Astrocyte (in vitro differentiated cells and primary cell): ENCODE results near the gene PGC. TPM values are rescaled to one million over a fixed set of nuclear protein-coding genes. Genes with fewer than 3 reads are reported as not detected.

Experiments used
- DNase-seq: peaks from one replicate; pipeline ENCODE4 v3.0.0-alpha.2; 2010; ENCODE audit warnings: low read depth
- FAIRE-seq: peaks from 2 replicates; lab custom pipeline; 2011; peaks lifted over from hg19 to GRCh38; lab: Jason Lieb, UNC
- H2AFZ ChIP-seq: 2 replicates; pipeline ENCODE4 v1.6.0; 2012; ENCODE audit warnings: low read depth, low read length, inconsistent platforms
- H3K27ac ChIP-seq: 2 replicates; pipeline ENCODE4 v1.5.1; 2011; ENCODE audit warnings: low read depth, low read length, inconsistent platforms
- H3K27me3 ChIP-seq: 2 replicates; pipeline ENCODE4 v1.6.0; 2011; ENCODE audit warnings: low read length, inconsistent platforms; ENCODE audit not compliant: insufficient read depth
- H3K36me3 ChIP-seq: 2 replicates; pipeline ENCODE4 v1.5.1; 2011; ENCODE audit warnings: low read length, inconsistent platforms; ENCODE audit not compliant: insufficient read depth
- H3K4me1 ChIP-seq: 2 replicates; pipeline ENCODE4 v1.5.1; 2011; ENCODE audit warnings: low read length, inconsistent platforms; ENCODE audit not compliant: insufficient read depth
- H3K4me2 ChIP-seq: 2 replicates; pipeline ENCODE4 v1.6.0; 2012; ENCODE audit warnings: low read length, inconsistent platforms
- H3K4me3 ChIP-seq: 2 replicates; pipeline ENCODE4 v1.5.1; 2011; ENCODE audit warnings: low read depth, mild to moderate bottlenecking, low read length, inconsistent platforms; ENCODE audit not compliant: insufficient read depth
- H3K79me2 ChIP-seq: 2 replicates; pipeline ENCODE4 v1.6.0; 2012; ENCODE audit warnings: mild to moderate bottlenecking, low read length, inconsistent platforms; ENCODE audit not compliant: insufficient read depth
- H3K9ac ChIP-seq: 2 replicates; pipeline ENCODE4 v1.6.0; 2012; ENCODE audit warnings: mild to moderate bottlenecking, low read length, inconsistent platforms
- H3K9me3 ChIP-seq: 2 replicates; pipeline ENCODE4 v1.5.1; 2012; ENCODE audit warnings: low read depth, mild to moderate bottlenecking, low read length, inconsistent platforms; ENCODE audit not compliant: insufficient read depth
- H4K20me1 ChIP-seq: 2 replicates; pipeline ENCODE4 v1.6.0; 2012; ENCODE audit warnings: low read length, inconsistent platforms; ENCODE audit not compliant: insufficient read depth
- H3K27ac Mint-ChIP-seq: one replicate; pipeline ENCODE4 v1.8.0; 2021; ENCODE audit warnings: mild to moderate bottlenecking, mixed read lengths; ENCODE audit not compliant: unreplicated experiment
- H3K27me3 Mint-ChIP-seq: one replicate; pipeline ENCODE4 v1.8.0; 2021; ENCODE audit warnings: low read depth, mixed read lengths; ENCODE audit not compliant: unreplicated experiment
- H3K36me3 Mint-ChIP-seq: one replicate; pipeline ENCODE4 v1.8.0; 2021; ENCODE audit warnings: low read depth, mixed read lengths; ENCODE audit not compliant: unreplicated experiment
- H3K4me1 Mint-ChIP-seq: one replicate; pipeline ENCODE4 v1.8.0; 2021; ENCODE audit warnings: low read depth, mixed read lengths; ENCODE audit not compliant: unreplicated experiment
- H3K4me3 Mint-ChIP-seq: one replicate; pipeline ENCODE4 v1.8.0; 2021; ENCODE audit warnings: mild to moderate bottlenecking, moderate library complexity, mixed read lengths; ENCODE audit not compliant: unreplicated experiment
- H3K9me3 Mint-ChIP-seq: one replicate; pipeline ENCODE4 v1.8.0; 2021; ENCODE audit warnings: mild to moderate bottlenecking, mixed read lengths; ENCODE audit not compliant: unreplicated experiment
- CTCF ChIP-seq: IDR thresholded peaks from 2 replicates; pipeline ENCODE4 v1.5.1; 2011; ENCODE audit warnings: low read depth, mild to moderate bottlenecking, inconsistent platforms, low read length, moderate library complexity; ENCODE audit not compliant: insufficient read depth
- EZH2 ChIP-seq: IDR thresholded peaks from 2 replicates; pipeline ENCODE4 v1.6.1; 2012; ENCODE audit warnings: mild to moderate bottlenecking, low read length, inconsistent platforms; ENCODE audit not compliant: insufficient read depth
- total RNA-seq: library from RNA; stranded (reverse); gene quantifications from 2 replicates; pipeline ENCODE4 v1.2.1, GENCODE V29; 2021

The PGC gene
- total RNA-seq, 1 donor from 2014 or later = not detected

GRCh38 chr6:41779336-41779735 lies 32.1 kb upstream of the PGC start:
- Histone ChIP-seq H4K20me1 (no peaks in the 10 kb centered on the region), H3K4me2 (peak overlapping the region; percentile 100), H3K4me3 (peak overlapping the region; percentile 74), H3K9ac (peak overlapping the region; percentile 83), H3K36me3 (peaks cover 4% of the 10 kb centered on the region), H3K79me2 (no peaks in the 10 kb centered on the region), H3K9me3 (no peaks in the 10 kb centered on the region), H3K27me3 (no peaks in the 10 kb centered on the region), H2AFZ (peak overlapping the region; percentile 81), H3K4me1 (peaks cover 15% of the 10 kb centered on the region), H3K27ac (no peak overlapping the region)
- peaks cover 14% of the 10 kb centered on the region for H3K4me1 Mint-ChIP-seq
- no peak for TF ChIP-seq EZH2
- TF ChIP-seq CTCF = no peak
- DNase-seq = no peak
- H3K4me3 Mint-ChIP-seq = peak overlapping the region; percentile 89
- no peak for FAIRE-seq
- peak overlapping the region; percentile 80 for H3K27ac Mint-ChIP-seq
- peaks cover 3% of the 10 kb centered on the region for H3K36me3 Mint-ChIP-seq
- no peaks in the 10 kb centered on the region for H3K9me3 Mint-ChIP-seq
- H3K27me3 Mint-ChIP-seq = no peaks in the 10 kb centered on the region

- Histone ChIP-seq H3K27me3 (no peaks in the 10 kb centered on the region), H3K4me1 (peaks cover 15% of the 10 kb centered on the region), H2AFZ (peak overlapping the region; percentile 81), H3K4me3 (peak overlapping the region; percentile 74), H3K79me2 (no peaks in the 10 kb centered on the region), H3K9me3 (no peaks in the 10 kb centered on the region), H3K4me2 (peak overlapping the region; percentile 100), H3K36me3 (peaks cover 4% of the 10 kb centered on the region), H3K27ac (no peak overlapping the region), H4K20me1 (no peaks in the 10 kb centered on the region), H3K9ac (peak overlapping the region; percentile 83)
- Mint-ChIP-seq H3K27ac (peak overlapping the region; percentile 80), H3K4me1 (peaks cover 14% of the 10 kb centered on the region), H3K36me3 (peaks cover 6% of the 10 kb centered on the region), H3K9me3 (no peaks in the 10 kb centered on the region), H3K4me3 (peak overlapping the region; percentile 89), H3K27me3 (no peaks in the 10 kb centered on the region)
- FAIRE-seq = no peak
- no peak for DNase-seq
- no peak for TF ChIP-seq CTCF
- TF ChIP-seq EZH2 = no peak
These were observed 31.7 kb upstream of the PGC start for GRCh38 chr6:41778895-41779294.

GRCh38 chr6:41777551-41778285 lies 30.5 kb upstream of the PGC start:
- Histone ChIP-seq H3K27ac (no peak overlapping the region), H2AFZ (no peak overlapping the region), H3K27me3 (no peaks in the 10 kb centered on the region), H3K9ac (no peak overlapping the region), H3K4me2 (no peak overlapping the region), H3K79me2 (no peaks in the 10 kb centered on the region), H3K9me3 (no peaks in the 10 kb centered on the region), H3K4me1 (peaks cover 15% of the 10 kb centered on the region), H3K4me3 (no peak overlapping the region), H4K20me1 (no peaks in the 10 kb centered on the region), H3K36me3 (peaks cover 4% of the 10 kb centered on the region)
- Mint-ChIP-seq H3K27ac (no peak overlapping the region), H3K9me3 (no peaks in the 10 kb centered on the region), H3K27me3 (no peaks in the 10 kb centered on the region), H3K4me3 (no peak overlapping the region), H3K4me1 (peaks cover 14% of the 10 kb centered on the region), H3K36me3 (peaks cover 6% of the 10 kb centered on the region)
- TF ChIP-seq CTCF = no peak
- no peak for TF ChIP-seq EZH2
- DNase-seq (no peak), FAIRE-seq (no peak)
